Measurements from ENCODE around the gene TCEAL1. TPM values are rescaled to one million over a fixed set of nuclear protein-coding genes. Genes with fewer than 3 reads are reported as not detected.

TCEAL1 gene
- total RNA-seq, 1 donor from 2014 or later: 13.3 TPM

GRCh38 chrX:103615781-103616371 is 12.9 kb upstream of the TCEAL1 start:
- no peak overlapping the region for H3K4me3 ChIP-seq (ENCODE audit: low read depth, low read length)
- no peaks in the 10 kb centered on the region for H3K27me3 ChIP-seq (ENCODE audit: control insufficient read depth, insufficient read depth, low read length)
- no peak for DNase-seq (ENCODE audit: low read depth)
- H3K36me3 ChIP-seq (ENCODE audit: control insufficient read depth, insufficient read depth, low read length): no peaks in the 10 kb centered on the region
- TF ChIP-seq CTCF (IDR thresholded peaks at IDR 0.05; ENCODE audit: insufficient read depth, low read length, poor library complexity, severe bottlenecking): no peak

DNA sequence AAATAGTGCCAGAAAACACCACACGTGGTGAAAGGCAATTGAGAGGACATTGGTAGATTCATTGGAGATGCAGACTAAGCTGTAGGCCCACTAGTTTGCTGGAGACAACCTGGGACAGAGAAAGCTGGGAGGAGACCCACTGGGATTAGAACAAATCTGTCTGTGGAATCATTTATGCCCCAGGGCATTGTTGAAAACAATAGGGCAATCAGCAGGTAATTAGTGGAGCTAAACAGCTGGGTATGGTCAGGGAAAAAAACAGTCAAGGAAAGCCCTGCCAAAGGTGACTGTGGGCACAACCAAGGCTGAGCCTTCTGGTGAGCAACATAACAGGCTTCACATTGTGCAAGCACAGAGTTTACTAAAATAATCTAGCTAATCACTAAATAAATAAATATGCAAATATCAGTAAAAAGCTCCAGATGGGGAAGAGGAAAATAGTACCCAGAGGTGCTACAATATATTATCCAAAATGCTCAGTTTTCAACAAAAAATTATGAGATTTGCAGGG is 12.0 kb upstream of the TCEAL1 start:
- H3K4me3 ChIP-seq (ENCODE audit: low read depth, low read length): no peak overlapping the region
- H3K36me3 ChIP-seq (ENCODE audit: control insufficient read depth, insufficient read depth, low read length): no peaks in the 10 kb centered on the region
- TF ChIP-seq CTCF (IDR thresholded peaks at IDR 0.05; ENCODE audit: insufficient read depth, low read length, poor library complexity, severe bottlenecking): no peak
- no peaks in the 10 kb centered on the region for H3K27me3 ChIP-seq (ENCODE audit: control insufficient read depth, insufficient read depth, low read length)
- no peak for DNase-seq (ENCODE audit: low read depth)

- no peaks in the 10 kb centered on the region for H3K27me3 ChIP-seq (ENCODE audit: control insufficient read depth, insufficient read depth, low read length)
- H3K36me3 ChIP-seq (ENCODE audit: control insufficient read depth, insufficient read depth, low read length): no peaks in the 10 kb centered on the region
- no peak overlapping the region for H3K4me3 ChIP-seq (ENCODE audit: low read depth, low read length)
- TF ChIP-seq CTCF (IDR thresholded peaks at IDR 0.05; ENCODE audit: insufficient read depth, low read length, poor library complexity, severe bottlenecking): no peak
- DNase-seq (ENCODE audit: low read depth): no peak
These were observed 4.7 kb upstream of the TCEAL1 start for GRCh38 chrX:103624111-103624510.

- H3K4me3 ChIP-seq (ENCODE audit: low read depth, low read length): no peak overlapping the region
- no peaks in the 10 kb centered on the region for H3K27me3 ChIP-seq (ENCODE audit: control insufficient read depth, insufficient read depth, low read length)
- DNase-seq (ENCODE audit: low read depth): no peak
- TF ChIP-seq CTCF (IDR thresholded peaks at IDR 0.05; ENCODE audit: insufficient read depth, low read length, poor library complexity, severe bottlenecking): no peak
- no peaks in the 10 kb centered on the region for H3K36me3 ChIP-seq (ENCODE audit: control insufficient read depth, insufficient read depth, low read length)
These were observed 1.9 kb upstream of the TCEAL1 start for GRCh38 chrX:103626855-103627254.

- Histone ChIP-seq H3K27me3 (ENCODE audit: control insufficient read depth, insufficient read depth, low read length) (no peaks in the 10 kb centered on the region), H3K36me3 (ENCODE audit: control insufficient read depth, insufficient read depth, low read length) (no peaks in the 10 kb centered on the region), H3K4me3 (ENCODE audit: low read depth, low read length) (peak overlapping the region; percentile 51)
- TF ChIP-seq CTCF (IDR thresholded peaks at IDR 0.05; ENCODE audit: insufficient read depth, low read length, poor library complexity, severe bottlenecking): peak; percentile 71
- no peak for DNase-seq (ENCODE audit: low read depth)
These were observed 769 bp downstream of the TCEAL1 start for GRCh38 chrX:103629318-103630170.
